Kidney (tissue), 14 donors: ENCODE results near the gene FAHD2A. TPM values are rescaled to one million over a fixed set of nuclear protein-coding genes. Genes with fewer than 3 reads are reported as not detected.
"Not testable (repeated sequence)": the region's sequence is repeated elsewhere in the genome, so short reads cannot be mapped to it uniquely, and the experiment has no call there.

Experiments
- DNase-seq, 5 donors: peaks; one replicate each; pipeline ENCODE4 v3.0.0-alpha.2; 2013 to 2020
- FAIRE-seq: peaks from 2 replicates; lab custom pipeline; 2012; peaks lifted over from hg19 to GRCh38; lab: Jason Lieb, UNC
- H3K27ac ChIP-seq, 2 donors: one replicate each; pipeline ENCODE4 v1.7.0; 2013; ENCODE audit warnings: low read depth in 2 of 2, low read length in 2 of 2, inconsistent platforms in 1 of 2
- H3K27me3 ChIP-seq: one replicate; pipeline ENCODE4 v1.7.1; 2013; ENCODE audit warnings: low read length, inconsistent platforms; ENCODE audit not compliant: control insufficient read depth, insufficient read depth
- H3K36me3 ChIP-seq, 3 donors: one replicate each; pipeline versions ENCODE4 v1.7.0 to v1.7.1; 2013; ENCODE audit warnings: low read length in 3 of 3, control low read depth in 1 of 3, inconsistent platforms in 1 of 3; ENCODE audit not compliant: insufficient read depth in 3 of 3, control insufficient read depth in 2 of 3
- H3K4me1 ChIP-seq, 3 donors: one replicate each; pipeline versions ENCODE4 v1.7.0 to v1.7.1; 2013; ENCODE audit warnings: low read length in 3 of 3, inconsistent platforms in 1 of 3, low read depth in 1 of 3; ENCODE audit not compliant: control insufficient read depth in 2 of 3, insufficient read depth in 2 of 3
- H3K4me3 ChIP-seq, 3 donors: one replicate each; pipeline versions ENCODE4 v1.7.0 to v1.8.1; 2013; ENCODE audit warnings: low read length in 3 of 3, control low read depth in 1 of 3, inconsistent platforms in 1 of 3
- H3K9ac ChIP-seq, 3 donors: one replicate each; pipeline versions ENCODE4 v1.7.0 to v1.7.1; 2013; ENCODE audit warnings: low read length in 3 of 3, control low read depth in 1 of 3, inconsistent platforms in 1 of 3
- H3K9me3 ChIP-seq, 3 donors: one replicate each; pipeline versions ENCODE4 v1.7.0 to v1.7.1; 2013; ENCODE audit warnings: low read length in 3 of 3, control low read depth in 1 of 3, inconsistent platforms in 1 of 3; ENCODE audit not compliant: control insufficient read depth in 2 of 3, insufficient read depth in 1 of 3
- intact Hi-C: fragments of 100-400 bp; cut with DNase I; formaldehyde crosslinking; loops from one replicate; pipeline ENCODE4 v1.11.1; 2022
- polyA plus RNA-seq: library from polyadenylated mRNA; stranded (reverse); fragments of 350-450 nt; fragmentation: Illumina TruSeq; extraction: RNeasy Lipid Tissue Mini Kit (QIAGEN cat#74804); gene quantifications from one replicate; pipeline ENCODE4 v1.2.3, GENCODE V29; 2014; ENCODE audit warnings: low read depth, low replicate concordance; ENCODE audit not compliant: insufficient read depth
- total RNA-seq: library from RNA; stranded (reverse); fragmentation: NEBNext Ultra II Directional; extraction: Animal tissue kit (Norgen Biotek cat#: 25700); gene quantifications from one replicate; pipeline ENCODE4 v1.2.1, GENCODE V29; 2021
- TF ChIP-seq, protein P1 (sequence below): IDR thresholded peaks from 3 replicates; pipeline ENCODE4 v1.5.1; 2012; ENCODE audit warnings: mild to moderate bottlenecking, moderate library complexity, borderline replicate concordance; ENCODE audit not compliant: insufficient read depth; ENCODE audit errors: extremely low read depth
- donor health status: control.
- donor health status: control.
- donor health status: control.
- donor health status: control.
- donor health status: control.
- donor health status: DM: yes; HTN: yes; CAD: no.
- donor health status: Normal renal cell carcinoma (clear cell type).

The FAHD2A gene
- total and polyA plus RNA-seq, 2 donors from 2014 or later = 24.9 to 64.9 TPM

DNA sequence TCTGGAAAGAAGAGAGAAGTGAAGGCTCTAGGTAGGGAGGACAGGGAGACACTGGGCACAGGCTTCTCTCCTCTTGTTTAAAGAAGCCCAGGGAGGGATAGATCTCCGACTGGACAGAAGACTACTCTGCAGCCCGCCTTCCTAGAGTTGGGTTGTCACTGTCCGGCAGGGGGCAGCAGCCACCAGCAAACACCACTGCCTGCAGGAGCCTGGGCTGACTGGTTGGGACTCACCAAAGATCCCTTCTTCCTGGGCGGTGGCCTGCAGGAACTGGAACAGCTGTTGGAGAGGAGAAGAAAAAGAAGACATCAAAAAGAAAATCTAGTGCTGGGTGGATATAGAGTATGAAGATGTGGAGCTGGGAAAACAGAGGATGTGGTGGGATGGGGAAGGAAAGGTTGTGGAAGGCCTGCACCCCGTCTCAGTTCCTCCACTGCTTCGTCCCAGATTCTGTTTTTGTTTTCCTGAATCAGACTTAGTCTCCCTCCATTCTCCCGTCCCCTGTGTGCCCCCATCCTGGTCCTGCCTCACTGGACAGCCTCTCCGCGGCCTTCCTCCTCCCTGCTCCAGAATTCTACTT lies 11.6 kb downstream of the FAHD2A start:
- intact Hi-C loops, H3K4me1 ChIP-seq, H3K9ac ChIP-seq, H3K4me3 ChIP-seq, FAIRE-seq, H3K36me3 ChIP-seq, H3K27ac ChIP-seq, H3K27me3 ChIP-seq, H3K9me3 ChIP-seq: not testable (repeated sequence)
- TF ChIP-seq, protein P1, sequence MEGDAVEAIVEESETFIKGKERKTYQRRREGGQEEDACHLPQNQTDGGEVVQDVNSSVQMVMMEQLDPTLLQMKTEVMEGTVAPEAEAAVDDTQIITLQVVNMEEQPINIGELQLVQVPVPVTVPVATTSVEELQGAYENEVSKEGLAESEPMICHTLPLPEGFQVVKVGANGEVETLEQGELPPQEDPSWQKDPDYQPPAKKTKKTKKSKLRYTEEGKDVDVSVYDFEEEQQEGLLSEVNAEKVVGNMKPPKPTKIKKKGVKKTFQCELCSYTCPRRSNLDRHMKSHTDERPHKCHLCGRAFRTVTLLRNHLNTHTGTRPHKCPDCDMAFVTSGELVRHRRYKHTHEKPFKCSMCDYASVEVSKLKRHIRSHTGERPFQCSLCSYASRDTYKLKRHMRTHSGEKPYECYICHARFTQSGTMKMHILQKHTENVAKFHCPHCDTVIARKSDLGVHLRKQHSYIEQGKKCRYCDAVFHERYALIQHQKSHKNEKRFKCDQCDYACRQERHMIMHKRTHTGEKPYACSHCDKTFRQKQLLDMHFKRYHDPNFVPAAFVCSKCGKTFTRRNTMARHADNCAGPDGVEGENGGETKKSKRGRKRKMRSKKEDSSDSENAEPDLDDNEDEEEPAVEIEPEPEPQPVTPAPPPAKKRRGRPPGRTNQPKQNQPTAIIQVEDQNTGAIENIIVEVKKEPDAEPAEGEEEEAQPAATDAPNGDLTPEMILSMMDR = peak; percentile 66
- peak; percentile 88 to 92 (median 89) for DNase-seq

GRCh38 chr2:95415138-95415537 lies 12.6 kb downstream of the FAHD2A start:
- intact Hi-C loops, FAIRE-seq, H3K9ac ChIP-seq, DNase-seq, H3K4me1 ChIP-seq, H3K9me3 ChIP-seq, H3K36me3 ChIP-seq, H3K27me3 ChIP-seq, H3K27ac ChIP-seq, H3K4me3 ChIP-seq: not testable (repeated sequence)

GRCh38 chr2:95415561-95415960 lies 13.1 kb downstream of the FAHD2A start:
- DNase-seq, H3K4me1 ChIP-seq, H3K9ac ChIP-seq, intact Hi-C loops, FAIRE-seq, H3K27me3 ChIP-seq, H3K4me3 ChIP-seq, H3K9me3 ChIP-seq, H3K27ac ChIP-seq, H3K36me3 ChIP-seq: not testable (repeated sequence)

GRCh38 chr2:95427196-95427867 lies 24.8 kb downstream of the FAHD2A start:
- FAIRE-seq, H3K27me3 ChIP-seq, H3K4me1 ChIP-seq, H3K36me3 ChIP-seq, H3K4me3 ChIP-seq, H3K9me3 ChIP-seq, intact Hi-C loops, H3K9ac ChIP-seq, H3K27ac ChIP-seq: not testable (repeated sequence)
- peak in 1 of 5 donors; percentile 22 for DNase-seq

- not testable (repeated sequence) for DNase-seq, H3K27me3 ChIP-seq, FAIRE-seq
These were observed 27.4 kb downstream of the FAHD2A start for GRCh38 chr2:95429748-95430467.

DNA sequence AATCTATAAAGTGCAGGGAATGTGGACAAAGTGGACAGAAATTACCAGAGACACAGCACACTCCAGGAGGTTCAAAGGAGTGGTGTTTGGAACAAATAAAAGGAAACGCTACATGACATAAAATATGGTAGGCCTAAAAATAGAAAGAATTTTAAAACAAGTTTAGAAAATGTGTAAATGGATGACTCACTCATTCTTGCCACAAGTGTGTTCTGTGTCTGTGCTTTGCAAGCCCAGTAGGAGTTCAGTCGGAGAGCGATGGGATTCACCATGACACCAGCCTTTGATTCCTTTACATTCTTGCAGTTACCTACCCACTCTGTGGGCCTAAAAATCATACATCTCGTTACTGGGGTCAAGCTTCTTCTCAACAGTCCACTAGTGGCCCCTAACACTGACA lies 30.9 kb downstream of the FAHD2A start:
- H3K27me3 ChIP-seq, H3K9me3 ChIP-seq, DNase-seq, H3K9ac ChIP-seq, H3K27ac ChIP-seq, H3K4me1 ChIP-seq, H3K4me3 ChIP-seq, H3K36me3 ChIP-seq, FAIRE-seq, intact Hi-C loops: not testable (repeated sequence)

More at GRCh38 chr2:95429748-95430467, 27.4 kb downstream of the FAHD2A start:
- H3K27ac ChIP-seq, H3K36me3 ChIP-seq, intact Hi-C loops, H3K4me3 ChIP-seq, H3K9me3 ChIP-seq, H3K4me1 ChIP-seq, H3K9ac ChIP-seq: not testable (repeated sequence)

DNA sequence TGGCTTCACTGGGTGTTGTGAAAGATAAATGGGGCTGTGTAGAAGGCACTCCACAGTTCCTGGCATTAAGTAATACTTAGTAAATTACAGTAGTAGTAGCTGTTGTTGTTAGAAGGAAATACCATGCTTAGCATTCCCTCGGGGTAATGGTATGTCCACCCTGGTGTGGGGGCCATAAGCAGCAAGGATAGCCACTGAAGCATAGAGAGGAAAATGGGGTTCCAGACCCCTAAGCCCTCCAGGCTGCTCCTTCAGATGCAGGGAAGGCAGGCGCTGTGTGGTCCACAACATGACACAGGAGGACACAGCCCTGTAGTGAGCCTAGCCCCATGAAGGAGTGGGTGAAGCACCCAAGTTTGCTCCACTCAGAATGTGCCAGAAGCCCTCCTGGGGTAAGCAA lies 31.5 kb downstream of the FAHD2A start:
- intact Hi-C loops, H3K27ac ChIP-seq, H3K27me3 ChIP-seq, DNase-seq, FAIRE-seq, H3K4me1 ChIP-seq, H3K4me3 ChIP-seq, H3K9me3 ChIP-seq, H3K9ac ChIP-seq, H3K36me3 ChIP-seq: not testable (repeated sequence)
